Epithelial cell of alveolus of lung (primary cell): ENCODE results near the gene STRAP. TPM values are rescaled to one million over a fixed set of nuclear protein-coding genes. Genes with fewer than 3 reads are reported as not detected.

Experiments
- total RNA-seq: library from RNA; depleted of rRNA; stranded (reverse); fragments of >200 nt; gene quantifications from 2 replicates; pipeline ENCODE4 v1.2.1, GENCODE V29; 2015

Gene STRAP, protein sequence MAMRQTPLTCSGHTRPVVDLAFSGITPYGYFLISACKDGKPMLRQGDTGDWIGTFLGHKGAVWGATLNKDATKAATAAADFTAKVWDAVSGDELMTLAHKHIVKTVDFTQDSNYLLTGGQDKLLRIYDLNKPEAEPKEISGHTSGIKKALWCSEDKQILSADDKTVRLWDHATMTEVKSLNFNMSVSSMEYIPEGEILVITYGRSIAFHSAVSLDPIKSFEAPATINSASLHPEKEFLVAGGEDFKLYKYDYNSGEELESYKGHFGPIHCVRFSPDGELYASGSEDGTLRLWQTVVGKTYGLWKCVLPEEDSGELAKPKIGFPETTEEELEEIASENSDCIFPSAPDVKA
- total RNA-seq, result 129 and 146 TPM in 2 replicates

DNA sequence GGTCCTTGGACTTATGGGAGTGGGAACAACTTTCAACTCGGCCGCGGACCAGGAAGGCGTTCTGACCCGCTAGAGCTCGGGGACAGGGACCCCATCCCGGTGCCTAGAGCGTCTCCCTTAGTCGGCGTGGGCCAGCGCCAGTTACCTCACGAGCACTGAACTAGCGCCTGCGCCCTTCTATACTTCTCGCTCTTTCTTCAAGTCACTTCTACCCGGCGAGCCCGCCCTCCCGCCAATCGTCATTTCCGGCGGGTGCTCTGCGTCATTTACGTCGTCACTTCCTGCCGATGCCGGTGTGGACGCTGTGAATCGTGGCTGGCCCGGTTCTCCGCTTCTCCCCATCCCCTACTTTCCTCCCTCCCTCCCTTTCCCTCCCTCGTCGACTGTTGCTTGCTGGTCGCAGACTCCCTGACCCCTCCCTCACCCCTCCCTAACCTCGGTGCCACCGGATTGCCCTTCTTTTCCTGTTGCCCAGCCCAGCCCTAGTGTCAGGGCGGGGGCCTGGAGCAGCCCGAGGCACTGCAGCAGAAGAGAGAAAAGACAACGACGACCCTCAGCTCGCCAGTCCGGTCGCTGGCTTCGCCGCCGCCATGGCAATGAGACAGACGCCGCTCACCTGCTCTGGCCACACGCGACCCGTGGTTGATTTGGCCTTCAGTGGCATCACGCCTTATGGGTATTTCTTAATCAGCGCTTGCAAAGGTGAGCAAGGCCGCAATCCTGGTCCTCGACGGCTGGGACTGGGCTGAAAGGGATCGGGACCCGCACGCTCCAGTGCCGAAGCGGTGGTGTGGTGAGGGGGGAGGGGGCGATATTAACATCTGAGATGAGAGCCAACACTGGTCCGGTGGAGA is at the start of gene STRAP:
Gene STRAP, plus strand, starts transcription at position 270 of the 854 bp plus-strand sequence. Its CDS starts 321 bp downstream, at position 591.

GRCh38 chr12:15910864-15911721 is 28.9 kb downstream of the STRAP start, which contains the start of gene DERA:
TSS of gene DERA (plus strand) at chr12:15911332. CDS start at chr12:15911384, 52 bp downstream.

Other genes with a start within 250 kb of the STRAP start
- gene EPS8, start 93.0 kb upstream of the STRAP start, total RNA-seq, result 30.1 and 41.0 TPM in 2 replicates
- 53.8 and 56.5 TPM in 2 replicates for gene DERA, start 28.9 kb downstream of the STRAP start, total RNA-seq